H9 (cell line): ENCODE data around the gene TMEM98. TPM values are rescaled to one million over a fixed set of nuclear protein-coding genes. Genes with fewer than 3 reads are reported as not detected.
A peak's percentile ranks its signal among the peaks of the same experiment; 100 is the strongest.

ENCODE experiments used
- DNase-seq: peaks from one replicate; pipeline ENCODE4 v3.0.0-alpha.2; 2017
- H2AFZ ChIP-seq: one replicate; pipeline ENCODE4 v1.6.1; 2013; ENCODE audit warnings: mild to moderate bottlenecking, low read length, control low read depth, moderate library complexity
- H2AK5ac ChIP-seq: 2 replicates; pipeline ENCODE4 v1.6.1; 2013; ENCODE audit warnings: low read length, control low read depth, mixed read lengths; ENCODE audit not compliant: insufficient read length
- H2BK120ac ChIP-seq: one replicate; pipeline ENCODE4 v1.6.1; 2013; ENCODE audit warnings: low read depth, mild to moderate bottlenecking, low read length, control low read depth, inconsistent platforms; ENCODE audit not compliant: poor library complexity, severe bottlenecking
- H2BK12ac ChIP-seq: 2 replicates; pipeline ENCODE4 v1.6.1; 2013; ENCODE audit warnings: low read length, control low read depth, mixed read lengths, low read depth; ENCODE audit not compliant: insufficient read length
- H2BK15ac ChIP-seq: 2 replicates; pipeline ENCODE4 v1.6.1; 2013; ENCODE audit warnings: low read depth, low read length, control low read depth
- H2BK20ac ChIP-seq: one replicate; pipeline ENCODE4 v1.6.1; 2013; ENCODE audit warnings: low read depth, mild to moderate bottlenecking, low read length, control low read depth, inconsistent platforms; ENCODE audit not compliant: poor library complexity, severe bottlenecking
- H2BK5ac ChIP-seq: 2 replicates; pipeline ENCODE4 v1.6.1; 2013; ENCODE audit warnings: low read length, control low read depth, mixed read lengths; ENCODE audit not compliant: insufficient read length
- H3K14ac ChIP-seq: 2 replicates; pipeline ENCODE4 v1.6.1; 2013; ENCODE audit warnings: low read length, control low read depth; ENCODE audit not compliant: insufficient read depth
- H3K18ac ChIP-seq: 2 replicates; pipeline ENCODE4 v1.6.1; 2013; ENCODE audit warnings: low read depth, mild to moderate bottlenecking, mixed read lengths, low read length, control low read depth; ENCODE audit not compliant: insufficient read length
- H3K23ac ChIP-seq: 2 replicates; pipeline ENCODE4 v1.6.1; 2013; ENCODE audit warnings: low read length, control low read depth, mixed read lengths, low read depth; ENCODE audit not compliant: insufficient read length
- H3K23me2 ChIP-seq: 2 replicates; pipeline ENCODE4 v1.6.1; 2013; ENCODE audit warnings: low read depth, mild to moderate bottlenecking, mixed read lengths, low read length, control low read depth; ENCODE audit not compliant: insufficient read length, poor library complexity, severe bottlenecking
- H3K27ac ChIP-seq: 2 replicates; pipeline ENCODE4 v1.5.1; 2013; ENCODE audit warnings: low read length, control low read depth, mixed read lengths, low read depth; ENCODE audit not compliant: insufficient read length
- H3K27me3 ChIP-seq: 2 replicates; pipeline ENCODE4 v1.6.1; 2013; ENCODE audit warnings: low read length, control low read depth, inconsistent platforms; ENCODE audit not compliant: insufficient read depth
- H3K4ac ChIP-seq: 2 replicates; pipeline ENCODE4 v1.6.1; 2013; ENCODE audit warnings: low read depth, mild to moderate bottlenecking, control low read depth, inconsistent platforms, low read length, moderate library complexity
- H3K4me1 ChIP-seq: 2 replicates; pipeline ENCODE4 v1.6.1; 2013; ENCODE audit warnings: low read length, control low read depth, inconsistent platforms; ENCODE audit not compliant: insufficient read depth
- H3K4me2 ChIP-seq: 2 replicates; pipeline ENCODE4 v1.6.1; 2013; ENCODE audit warnings: low read length, control low read depth, mixed read lengths; ENCODE audit not compliant: insufficient read length, insufficient read depth
- H3K56ac ChIP-seq: 2 replicates; pipeline ENCODE4 v1.6.1; 2013; ENCODE audit warnings: low read depth, mild to moderate bottlenecking, mixed read lengths, low read length, control low read depth; ENCODE audit not compliant: insufficient read length
- H3K79me1 ChIP-seq: 2 replicates; pipeline ENCODE4 v1.6.1; 2013; ENCODE audit warnings: low read depth, mild to moderate bottlenecking, moderate library complexity, low read length, control low read depth, inconsistent platforms; ENCODE audit not compliant: insufficient read depth, poor library complexity, severe bottlenecking
- H3K79me2 ChIP-seq: 2 replicates; pipeline ENCODE4 v1.6.1; 2013; ENCODE audit warnings: low read length, control low read depth, inconsistent platforms; ENCODE audit not compliant: insufficient read depth
- H3K9ac ChIP-seq: 2 replicates; pipeline ENCODE4 v1.6.1; 2013; ENCODE audit warnings: low read length, control low read depth, mixed read lengths; ENCODE audit not compliant: insufficient read length; ENCODE audit errors: extremely low read depth
- H3K9me3 ChIP-seq: one replicate; pipeline ENCODE4 v1.6.1; 2013; ENCODE audit warnings: low read depth, low read length, inconsistent platforms; ENCODE audit not compliant: control insufficient read depth
- H3T11ph ChIP-seq: one replicate; pipeline ENCODE4 v1.6.1; 2013; ENCODE audit warnings: mild to moderate bottlenecking, low read length, control low read depth, inconsistent platforms
- H4K20me1 ChIP-seq: one replicate; pipeline ENCODE4 v1.6.1; 2013; ENCODE audit not compliant: control insufficient read depth, insufficient read length, insufficient read depth
- H4K5ac ChIP-seq: 2 replicates; pipeline ENCODE4 v1.6.1; 2013; ENCODE audit warnings: low read depth, mild to moderate bottlenecking, mixed read lengths, low read length, control low read depth; ENCODE audit not compliant: insufficient read length
- H4K8ac ChIP-seq: replicated peaks from 2 replicates; pipeline ENCODE4 v1.6.1; 2013; ENCODE audit warnings: low read length, control low read depth, mixed read lengths, low read depth; ENCODE audit not compliant: insufficient read length
- H4K91ac ChIP-seq: 2 replicates; pipeline ENCODE4 v1.6.1; 2013; ENCODE audit warnings: low read depth, mild to moderate bottlenecking, moderate library complexity, mixed read lengths, low read length, control low read depth; ENCODE audit not compliant: insufficient read length
- H3K27ac Mint-ChIP-seq, 3 experiments: 2 replicates in 2 of 3; 3 replicates in 1 of 3; pipeline ENCODE4 v1.8.0; 2020 to 2021; ENCODE audit warnings: mixed read lengths in 3 of 3, mild to moderate bottlenecking in 1 of 3, moderate library complexity in 1 of 3
- H3K27me3 Mint-ChIP-seq: 2 replicates; pipeline ENCODE4 v1.8.0; 2021; ENCODE audit warnings: low read depth, mild to moderate bottlenecking, moderate library complexity, mixed read lengths
- H3K36me3 Mint-ChIP-seq, 3 experiments: 2 replicates in 2 of 3; 3 replicates in 1 of 3; pipeline ENCODE4 v1.8.0; 2020 to 2021; ENCODE audit warnings: low read depth in 3 of 3, mixed read lengths in 3 of 3; ENCODE audit not compliant: insufficient read depth in 1 of 3
- H3K4me1 Mint-ChIP-seq, 2 experiments: 2 replicates each; pipeline ENCODE4 v1.8.0; 2020; ENCODE audit warnings: mixed read lengths in 2 of 2
- H3K4me3 Mint-ChIP-seq, 2 experiments: 2 replicates in 1 of 2; 3 replicates in 1 of 2; pipeline ENCODE4 v1.8.0; 2020 to 2021; ENCODE audit warnings: mild to moderate bottlenecking in 2 of 2, mixed read lengths in 2 of 2, moderate library complexity in 1 of 2
- H3K9me3 Mint-ChIP-seq, 2 experiments: 2 replicates in 1 of 2; 3 replicates in 1 of 2; pipeline ENCODE4 v1.8.0; 2020; ENCODE audit warnings: mild to moderate bottlenecking in 2 of 2, mixed read lengths in 2 of 2, moderate library complexity in 1 of 2
- WGBS: extraction: QIAGEN DNeasy Blood & Tissue Kit; methylation state at CpG from one replicate; pipeline ENCODE4 v1.1.7; 2013; ENCODE audit warnings: missing lambda C conversion rate, low lambda C conversion rate, mixed read lengths; ENCODE audit not compliant: insufficient read length; ENCODE audit errors: extremely low coverage; 5-methylcytosine and 5-hydroxymethylcytosine counted together
- total RNA-seq: library from RNA; stranded (reverse); gene quantifications from 2 replicates; pipeline ENCODE4 v1.2.1, GENCODE V29; 2021
- TF ChIP-seq, protein P1 (sequence below): fragments of 200-600 bp; sonication (generic); conservative IDR thresholded peaks from 3 replicates; pipeline ENCODE4 v1.8.0; 2021; ENCODE audit warnings: antibody characterized with exemption, mild to moderate bottlenecking

The TMEM98 gene
- total RNA-seq, 1 experiment from 2014 or later = 78.4 TPM

GRCh38 chr17:32903774-32904673 lies 23.9 kb upstream of the TMEM98 start:
- no peak overlapping the region for H2BK20ac ChIP-seq
- no peak overlapping the region for H4K8ac ChIP-seq
- H2BK5ac ChIP-seq = no peak overlapping the region
- no peaks in the 10 kb centered on the region for H3K23me2 ChIP-seq
- H3K4me1 ChIP-seq = no peaks in the 10 kb centered on the region
- H4K5ac ChIP-seq = no peak overlapping the region
- H3K56ac ChIP-seq = no peak overlapping the region
- H3K18ac ChIP-seq = no peak overlapping the region
- no peak overlapping the region for H2AFZ ChIP-seq
- H4K20me1 ChIP-seq = no peaks in the 10 kb centered on the region
- H3K4ac ChIP-seq = no peak overlapping the region
- peaks cover 0 to 9% (median 2%) of the 10 kb centered on the region in 3 experiments; a peak in 3 of 7 replicates for H3K36me3 Mint-ChIP-seq
- no peaks in the 10 kb centered on the region; the same call in 1 of the 2 replicates for H3K27me3 Mint-ChIP-seq
- no peaks in the 10 kb centered on the region for H3K79me1 ChIP-seq
- no peaks in the 10 kb centered on the region for H3K27me3 ChIP-seq
- no CpG with 5 or more reads among the region's 5 CpGs for WGBS
- H3K27ac ChIP-seq = no peak overlapping the region
- H2BK120ac ChIP-seq = no peak overlapping the region
- no peak overlapping the region for H2AK5ac ChIP-seq
- no peak overlapping the region for H2BK15ac ChIP-seq
- no peak overlapping the region for H4K91ac ChIP-seq
- H3K9me3 Mint-ChIP-seq = peaks cover 9 to 14% of the 10 kb centered on the region in 2 experiments
- H3K4me2 ChIP-seq = no peak overlapping the region
- TF ChIP-seq, protein P1, sequence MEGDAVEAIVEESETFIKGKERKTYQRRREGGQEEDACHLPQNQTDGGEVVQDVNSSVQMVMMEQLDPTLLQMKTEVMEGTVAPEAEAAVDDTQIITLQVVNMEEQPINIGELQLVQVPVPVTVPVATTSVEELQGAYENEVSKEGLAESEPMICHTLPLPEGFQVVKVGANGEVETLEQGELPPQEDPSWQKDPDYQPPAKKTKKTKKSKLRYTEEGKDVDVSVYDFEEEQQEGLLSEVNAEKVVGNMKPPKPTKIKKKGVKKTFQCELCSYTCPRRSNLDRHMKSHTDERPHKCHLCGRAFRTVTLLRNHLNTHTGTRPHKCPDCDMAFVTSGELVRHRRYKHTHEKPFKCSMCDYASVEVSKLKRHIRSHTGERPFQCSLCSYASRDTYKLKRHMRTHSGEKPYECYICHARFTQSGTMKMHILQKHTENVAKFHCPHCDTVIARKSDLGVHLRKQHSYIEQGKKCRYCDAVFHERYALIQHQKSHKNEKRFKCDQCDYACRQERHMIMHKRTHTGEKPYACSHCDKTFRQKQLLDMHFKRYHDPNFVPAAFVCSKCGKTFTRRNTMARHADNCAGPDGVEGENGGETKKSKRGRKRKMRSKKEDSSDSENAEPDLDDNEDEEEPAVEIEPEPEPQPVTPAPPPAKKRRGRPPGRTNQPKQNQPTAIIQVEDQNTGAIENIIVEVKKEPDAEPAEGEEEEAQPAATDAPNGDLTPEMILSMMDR = no peak
- H3K4me1 Mint-ChIP-seq = no peaks in the 10 kb centered on the region
- no peak for DNase-seq
- H3K23ac ChIP-seq = no peak overlapping the region
- no peaks in the 10 kb centered on the region for H3K79me2 ChIP-seq
- H3K27ac Mint-ChIP-seq = peak overlapping the region in 1 of 3 experiments; percentile 45; a peak in 2 of 7 replicates
- H3T11ph ChIP-seq = no peak overlapping the region
- no peak overlapping the region for H2BK12ac ChIP-seq
- no peaks in the 10 kb centered on the region for H3K9me3 ChIP-seq
- H3K9ac ChIP-seq = no peak overlapping the region
- H3K14ac ChIP-seq = no peak overlapping the region
- H3K4me3 Mint-ChIP-seq = no peak overlapping the region
